Keratinocyte (primary cell): Measurements from ENCODE around the gene F12.

Experiments
- EZH2 ChIP-seq: IDR thresholded peaks from one replicate; pipeline ENCODE4 v1.6.1; 2012; ENCODE audit warnings: inconsistent platforms, mild to moderate bottlenecking, low read length, moderate library complexity
- TF ChIP-seq, protein P1 (sequence below), 3 experiments: IDR thresholded peaks in 1 of 3; conservative IDR thresholded peaks in 1 of 3; optimal IDR thresholded peaks in 1 of 3; 2 replicates in 2 of 3; 3 replicates in 1 of 3; pipeline versions ENCODE3 to v1.5.1; 2011; ENCODE audit warnings: low read length in 3 of 3, mild to moderate bottlenecking in 3 of 3, moderate library complexity in 2 of 3, control low read depth in 1 of 3, inconsistent platforms in 1 of 3; ENCODE audit not compliant: insufficient read depth in 2 of 3; ENCODE audit errors: extremely low read depth in 1 of 3

GRCh38 chr5:177357146-177357458 is 52.3 kb downstream of the F12 start:
- TF ChIP-seq, protein P1, sequence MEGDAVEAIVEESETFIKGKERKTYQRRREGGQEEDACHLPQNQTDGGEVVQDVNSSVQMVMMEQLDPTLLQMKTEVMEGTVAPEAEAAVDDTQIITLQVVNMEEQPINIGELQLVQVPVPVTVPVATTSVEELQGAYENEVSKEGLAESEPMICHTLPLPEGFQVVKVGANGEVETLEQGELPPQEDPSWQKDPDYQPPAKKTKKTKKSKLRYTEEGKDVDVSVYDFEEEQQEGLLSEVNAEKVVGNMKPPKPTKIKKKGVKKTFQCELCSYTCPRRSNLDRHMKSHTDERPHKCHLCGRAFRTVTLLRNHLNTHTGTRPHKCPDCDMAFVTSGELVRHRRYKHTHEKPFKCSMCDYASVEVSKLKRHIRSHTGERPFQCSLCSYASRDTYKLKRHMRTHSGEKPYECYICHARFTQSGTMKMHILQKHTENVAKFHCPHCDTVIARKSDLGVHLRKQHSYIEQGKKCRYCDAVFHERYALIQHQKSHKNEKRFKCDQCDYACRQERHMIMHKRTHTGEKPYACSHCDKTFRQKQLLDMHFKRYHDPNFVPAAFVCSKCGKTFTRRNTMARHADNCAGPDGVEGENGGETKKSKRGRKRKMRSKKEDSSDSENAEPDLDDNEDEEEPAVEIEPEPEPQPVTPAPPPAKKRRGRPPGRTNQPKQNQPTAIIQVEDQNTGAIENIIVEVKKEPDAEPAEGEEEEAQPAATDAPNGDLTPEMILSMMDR (optimal IDR thresholded peaks at IDR 0.05 in 1 of 3, IDR thresholded peaks at IDR 0.05 in 1 of 3, conservative IDR thresholded peaks at IDR 0.05 in 1 of 3; ENCODE audit: extremely low read depth in 1 of 3, insufficient read depth in 2 of 3, low read length in 3 of 3), result no peak
- TF ChIP-seq EZH2, result no peak
